ENCODE measurements around the gene PPP1CA. TPM values are rescaled to one million over a fixed set of nuclear protein-coding genes. Genes with fewer than 3 reads are reported as not detected.

PPP1CA gene
- total RNA-seq, 4 donors from 2014 or later, result 91.9 to 110 (median 97.6) TPM

DNA sequence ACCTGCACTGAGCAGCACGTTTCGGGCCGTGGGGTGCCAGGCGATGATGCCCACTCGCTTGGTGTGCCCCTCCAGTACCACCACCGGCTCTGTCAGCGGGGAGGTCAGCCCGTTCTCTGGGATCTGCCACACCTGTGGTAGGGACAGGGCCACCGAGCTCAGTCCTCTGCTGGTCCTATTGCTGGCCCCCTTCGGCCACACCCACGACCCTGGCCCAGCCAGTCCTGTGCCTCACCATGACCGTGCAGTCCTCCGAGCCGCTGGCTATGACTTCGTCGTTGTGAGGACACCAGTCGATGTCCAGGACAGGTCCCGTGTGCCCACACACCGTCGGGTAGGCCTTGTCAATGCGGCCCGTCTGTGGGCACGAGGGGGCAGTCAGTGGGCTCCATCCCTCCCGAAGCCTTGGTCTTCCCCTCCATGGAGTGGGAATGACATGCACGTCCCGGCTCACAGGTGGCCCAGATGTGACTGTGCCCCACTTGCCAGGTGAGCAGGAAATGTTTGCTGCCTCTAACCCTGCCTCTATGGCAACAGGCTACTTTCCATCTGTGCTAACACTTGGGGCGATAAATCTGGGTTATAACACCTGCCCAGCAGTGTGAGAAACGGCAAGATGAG lies 40.2 kb upstream of the PPP1CA start:
- DNase-seq (ENCODE audit: low spot score) (no peak), ATAC-seq (ENCODE audit: low FRiP score) (no peak)
- TF ChIP-seq, protein P1, sequence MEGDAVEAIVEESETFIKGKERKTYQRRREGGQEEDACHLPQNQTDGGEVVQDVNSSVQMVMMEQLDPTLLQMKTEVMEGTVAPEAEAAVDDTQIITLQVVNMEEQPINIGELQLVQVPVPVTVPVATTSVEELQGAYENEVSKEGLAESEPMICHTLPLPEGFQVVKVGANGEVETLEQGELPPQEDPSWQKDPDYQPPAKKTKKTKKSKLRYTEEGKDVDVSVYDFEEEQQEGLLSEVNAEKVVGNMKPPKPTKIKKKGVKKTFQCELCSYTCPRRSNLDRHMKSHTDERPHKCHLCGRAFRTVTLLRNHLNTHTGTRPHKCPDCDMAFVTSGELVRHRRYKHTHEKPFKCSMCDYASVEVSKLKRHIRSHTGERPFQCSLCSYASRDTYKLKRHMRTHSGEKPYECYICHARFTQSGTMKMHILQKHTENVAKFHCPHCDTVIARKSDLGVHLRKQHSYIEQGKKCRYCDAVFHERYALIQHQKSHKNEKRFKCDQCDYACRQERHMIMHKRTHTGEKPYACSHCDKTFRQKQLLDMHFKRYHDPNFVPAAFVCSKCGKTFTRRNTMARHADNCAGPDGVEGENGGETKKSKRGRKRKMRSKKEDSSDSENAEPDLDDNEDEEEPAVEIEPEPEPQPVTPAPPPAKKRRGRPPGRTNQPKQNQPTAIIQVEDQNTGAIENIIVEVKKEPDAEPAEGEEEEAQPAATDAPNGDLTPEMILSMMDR (IDR thresholded peaks at IDR 0.05), result no peak

DNA sequence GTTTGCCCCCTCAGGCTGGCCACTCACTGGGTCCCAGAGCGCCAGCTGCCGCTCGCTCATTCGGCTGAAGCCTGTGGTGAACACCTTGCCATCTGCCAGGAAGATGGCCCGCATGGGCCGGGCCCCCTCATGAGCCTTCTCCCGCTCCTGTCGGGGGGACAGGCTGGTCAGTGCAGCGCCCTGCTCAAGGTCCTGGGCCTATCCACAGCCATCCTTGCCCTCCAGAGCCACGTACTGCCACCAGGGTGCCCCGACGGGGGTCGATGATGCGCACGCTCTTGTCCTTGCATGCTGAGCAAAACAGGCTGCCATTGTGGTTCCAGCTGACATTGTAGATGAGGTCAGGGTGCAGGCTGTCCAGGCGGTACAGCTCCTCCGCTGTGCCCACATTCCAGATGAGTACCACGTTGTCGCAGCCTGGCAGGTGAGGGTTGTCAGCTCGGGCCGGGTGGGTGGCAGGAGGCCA lies 39.5 kb upstream of the PPP1CA start:
- TF ChIP-seq, protein P1 (IDR thresholded peaks at IDR 0.05), result no peak
- no peak for DNase-seq (ENCODE audit: low spot score)
- no peak for ATAC-seq (ENCODE audit: low FRiP score)

DNA sequence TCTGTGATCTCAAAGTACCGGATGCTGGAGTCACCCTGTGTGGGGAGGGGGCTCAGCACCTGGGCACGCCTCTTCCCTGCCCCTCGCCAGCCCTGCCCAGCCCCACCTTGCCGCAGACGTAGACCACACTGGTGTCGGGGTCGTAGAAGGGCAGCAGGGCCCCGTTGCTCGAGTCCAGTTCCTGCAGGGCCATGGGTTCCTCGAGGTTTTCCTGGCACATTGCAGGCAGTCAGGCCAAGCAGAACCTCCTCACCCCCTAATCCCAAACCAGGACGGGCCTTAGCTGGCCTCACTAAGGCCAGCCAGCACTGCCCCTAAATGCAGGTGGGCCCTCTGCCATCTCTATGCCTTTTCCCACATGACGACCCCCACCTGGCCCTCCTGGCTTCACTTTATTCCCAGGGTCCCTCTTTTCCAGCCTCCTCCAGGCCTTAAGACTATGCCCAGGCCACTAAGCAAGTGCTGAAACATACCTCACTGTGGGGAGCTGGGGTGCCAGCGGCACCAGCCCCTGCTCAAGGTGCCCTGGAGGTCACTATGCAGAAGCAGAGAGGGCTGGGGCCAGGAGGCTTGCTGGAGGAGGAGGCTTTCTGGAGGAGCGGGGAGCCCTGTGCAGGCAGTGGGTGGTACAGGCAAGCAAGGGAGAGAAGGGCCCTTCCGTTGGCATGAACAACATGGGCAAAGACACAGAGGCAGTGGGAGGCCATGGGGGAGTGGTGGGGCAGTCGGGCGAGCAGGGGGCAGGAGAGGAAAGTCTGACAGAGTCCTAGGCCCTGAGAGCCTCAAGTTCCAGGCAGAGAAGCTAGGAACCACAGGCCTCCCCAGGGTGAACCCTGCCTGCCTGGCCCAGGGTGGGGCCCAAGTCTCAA lies 38.8 kb upstream of the PPP1CA start:
- TF ChIP-seq, protein P1 (IDR thresholded peaks at IDR 0.05), result no peak
- ATAC-seq (ENCODE audit: low FRiP score) (no peak), DNase-seq (ENCODE audit: low spot score) (no peak)

DNA sequence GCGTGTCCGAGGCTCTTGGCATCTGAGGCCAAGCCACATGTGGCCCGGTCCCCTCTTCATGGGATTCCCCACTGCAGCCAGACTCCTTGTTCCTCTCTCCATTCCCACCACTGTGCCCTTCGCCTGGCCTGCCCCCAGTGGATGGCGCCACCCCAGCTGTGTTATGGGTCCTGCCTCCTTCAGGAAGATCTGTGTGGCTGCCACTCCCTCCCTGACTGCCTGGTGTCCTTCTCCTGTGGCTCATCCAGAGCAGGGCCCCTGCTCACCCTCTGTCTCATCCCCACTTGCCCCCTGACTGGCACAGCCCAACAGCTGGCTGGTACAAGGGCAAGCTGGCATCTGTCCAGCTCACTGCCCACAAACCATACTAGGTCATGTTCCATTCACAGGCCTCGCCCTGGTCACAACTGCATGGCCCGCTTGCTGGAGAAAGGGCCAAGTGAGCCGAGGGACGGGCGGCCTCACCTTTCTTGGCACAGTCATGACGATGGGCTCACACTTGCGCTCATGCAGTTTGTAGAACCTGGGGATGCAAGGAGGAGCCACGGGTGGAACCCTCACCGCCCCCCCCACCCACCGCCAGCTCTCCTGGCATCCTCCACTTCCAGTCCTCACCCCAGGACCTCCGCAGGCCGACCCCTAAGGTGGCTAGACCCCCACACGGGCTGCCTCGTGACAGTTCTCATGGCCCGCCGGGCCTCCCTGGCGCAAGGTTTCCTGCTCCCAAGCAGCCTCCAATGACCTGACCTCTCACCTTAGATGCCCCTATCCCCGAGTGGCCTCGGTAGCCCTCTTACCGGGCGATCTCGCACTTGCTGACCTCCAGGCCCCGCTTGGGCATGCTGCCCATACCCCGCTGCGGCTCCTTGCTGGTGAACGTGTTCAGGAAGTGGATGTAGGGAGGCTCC lies 37.9 kb upstream of the PPP1CA start:
- DNase-seq (ENCODE audit: low spot score), result no peak
- no peak for ATAC-seq (ENCODE audit: low FRiP score)
- TF ChIP-seq, protein P1 (IDR thresholded peaks at IDR 0.05), result no peak

DNA sequence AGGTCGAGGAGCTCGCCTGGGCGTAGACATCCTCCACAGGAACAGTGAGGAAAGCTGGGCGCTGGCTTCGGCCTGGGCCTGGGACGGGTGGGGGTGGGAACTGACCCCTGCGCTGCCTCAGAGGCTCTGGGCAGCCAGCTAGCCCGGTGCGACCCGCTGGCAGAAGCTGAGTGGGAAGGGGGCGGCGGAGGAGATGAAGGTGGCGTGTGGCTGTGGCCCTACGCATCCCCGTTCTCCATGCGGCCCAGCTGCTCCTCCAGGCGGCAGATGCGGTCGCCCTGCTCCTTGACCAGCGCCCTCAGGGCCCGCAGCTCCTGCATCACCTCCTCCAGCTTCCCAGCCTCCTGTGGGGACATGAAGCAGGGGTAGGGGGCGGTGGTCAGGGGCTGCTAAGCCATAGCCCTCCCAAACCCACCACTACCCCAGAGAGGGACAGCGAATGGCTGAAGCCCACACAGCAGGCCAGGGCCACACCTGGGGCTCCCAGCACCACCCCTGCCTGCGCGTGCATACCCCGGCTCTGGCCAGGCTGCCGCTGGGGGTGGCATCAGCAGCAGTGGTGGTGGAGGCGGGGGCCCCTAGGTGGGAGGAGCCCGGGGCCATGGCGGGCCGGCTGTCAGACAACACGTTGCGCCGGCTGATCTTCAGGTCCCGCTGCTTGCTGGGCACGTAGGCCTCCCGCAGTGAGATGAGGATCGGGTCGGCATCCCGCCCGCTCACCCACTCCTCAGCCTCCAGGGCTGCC lies 36.7 kb upstream of the PPP1CA start:
- TF ChIP-seq, protein P1 (IDR thresholded peaks at IDR 0.05), result no peak
- ATAC-seq (ENCODE audit: low FRiP score) (no peak), DNase-seq (ENCODE audit: low spot score) (no peak)

DNA sequence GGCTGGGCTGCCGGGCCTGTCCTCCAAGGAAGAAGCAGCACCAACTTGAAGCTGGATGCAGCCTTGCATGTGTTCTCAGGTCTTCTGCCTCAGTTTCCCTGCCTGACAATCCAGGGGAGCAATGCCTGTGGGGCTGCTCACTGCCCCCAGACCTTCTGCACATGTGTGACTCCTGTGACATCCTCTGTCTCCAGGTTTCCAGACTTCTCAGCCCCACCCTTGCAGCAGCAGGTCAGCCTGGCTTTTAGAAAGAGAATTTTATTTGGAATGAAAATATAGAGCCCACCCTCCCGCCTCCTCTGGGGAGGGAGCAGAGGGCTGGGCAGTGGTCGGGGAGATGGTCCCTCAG lies 36.1 kb upstream of the PPP1CA start:
- DNase-seq (ENCODE audit: low spot score) (no peak), ATAC-seq (ENCODE audit: low FRiP score) (no peak)
- TF ChIP-seq, protein P1 (IDR thresholded peaks at IDR 0.05), result no peak

Data from omental fat pad (tissue), 4 donors.